Measurements from ENCODE around the gene NUP43.

DNA sequence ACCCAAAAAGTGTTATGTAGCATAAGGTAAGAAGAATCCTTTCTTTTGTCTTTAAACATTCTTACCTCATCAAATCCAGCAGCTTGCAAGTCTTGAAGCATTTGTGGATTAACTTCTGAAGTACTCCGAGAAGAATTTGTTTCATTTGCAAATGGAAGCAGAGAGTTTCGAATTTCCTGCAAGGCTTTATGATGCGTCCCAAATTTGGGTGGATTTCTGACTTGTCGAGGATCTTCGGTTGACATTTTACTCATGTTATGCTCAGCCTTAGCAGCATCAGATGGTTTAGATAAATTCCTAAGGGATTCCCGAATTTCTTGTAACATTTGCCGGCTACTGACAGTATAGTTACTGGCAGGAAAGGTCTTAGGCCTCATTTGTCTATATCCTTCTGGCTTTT, 44.6 kb downstream of the NUP43 start:
- TF ChIP-seq, protein P1, sequence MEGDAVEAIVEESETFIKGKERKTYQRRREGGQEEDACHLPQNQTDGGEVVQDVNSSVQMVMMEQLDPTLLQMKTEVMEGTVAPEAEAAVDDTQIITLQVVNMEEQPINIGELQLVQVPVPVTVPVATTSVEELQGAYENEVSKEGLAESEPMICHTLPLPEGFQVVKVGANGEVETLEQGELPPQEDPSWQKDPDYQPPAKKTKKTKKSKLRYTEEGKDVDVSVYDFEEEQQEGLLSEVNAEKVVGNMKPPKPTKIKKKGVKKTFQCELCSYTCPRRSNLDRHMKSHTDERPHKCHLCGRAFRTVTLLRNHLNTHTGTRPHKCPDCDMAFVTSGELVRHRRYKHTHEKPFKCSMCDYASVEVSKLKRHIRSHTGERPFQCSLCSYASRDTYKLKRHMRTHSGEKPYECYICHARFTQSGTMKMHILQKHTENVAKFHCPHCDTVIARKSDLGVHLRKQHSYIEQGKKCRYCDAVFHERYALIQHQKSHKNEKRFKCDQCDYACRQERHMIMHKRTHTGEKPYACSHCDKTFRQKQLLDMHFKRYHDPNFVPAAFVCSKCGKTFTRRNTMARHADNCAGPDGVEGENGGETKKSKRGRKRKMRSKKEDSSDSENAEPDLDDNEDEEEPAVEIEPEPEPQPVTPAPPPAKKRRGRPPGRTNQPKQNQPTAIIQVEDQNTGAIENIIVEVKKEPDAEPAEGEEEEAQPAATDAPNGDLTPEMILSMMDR (IDR thresholded peaks at IDR 0.05; ENCODE audit: low read depth, low read length) = no peak
- TF ChIP-seq EZH2phosphoT487 (IDR thresholded peaks at IDR 0.05; ENCODE audit: low read depth) = no peak

All from OCI-LY3 (cell line).